Parathyroid adenoma (tissue), 2 donors: ENCODE results near the gene CCDC92.

Experiments used
- H2AFZ ChIP-seq: fragments of 300-600 bp; sonication (generic); one replicate; pipeline ENCODE4 v1.7.0; 2017; ENCODE audit warnings: antibody characterized with exemption, mild to moderate bottlenecking
- H3K27ac ChIP-seq: fragments of 300-600 bp; sonication (generic); one replicate; pipeline ENCODE4 v1.7.0; 2017
- H3K27me3 ChIP-seq: fragments of 300-600 bp; sonication (generic); one replicate; pipeline ENCODE4 v1.7.0; 2017; ENCODE audit warnings: low read length; ENCODE audit not compliant: control insufficient read depth, insufficient read depth
- H3K36me3 ChIP-seq: fragments of 300-600 bp; sonication (generic); one replicate; pipeline ENCODE4 v1.7.0; 2017; ENCODE audit warnings: low read length; ENCODE audit not compliant: control insufficient read depth, insufficient read depth
- H3K4me1 ChIP-seq: fragments of 300-600 bp; sonication (generic); one replicate; pipeline ENCODE4 v1.7.0; 2017; ENCODE audit warnings: control low read depth
- H3K4me2 ChIP-seq: fragments of 300-600 bp; sonication (generic); one replicate; pipeline ENCODE4 v1.7.0; 2017; ENCODE audit warnings: low read length
- H3K4me3 ChIP-seq: fragments of 300-600 bp; sonication (generic); one replicate; pipeline ENCODE4 v1.7.0; 2017; ENCODE audit warnings: low read depth, low read length
- H3K79me2 ChIP-seq: fragments of 300-600 bp; sonication (generic); one replicate; pipeline ENCODE4 v1.7.0; 2017; ENCODE audit warnings: control low read depth
- H3K9ac ChIP-seq: fragments of 300-600 bp; sonication (generic); one replicate; pipeline ENCODE4 v1.7.0; 2017; ENCODE audit warnings: mild to moderate bottlenecking
- H3K9me3 ChIP-seq: fragments of 300-600 bp; sonication (generic); one replicate; pipeline ENCODE4 v1.7.0; 2017; ENCODE audit warnings: low read length; ENCODE audit not compliant: control insufficient read depth
- CTCF ChIP-seq: fragments of 300-600 bp; sonication (generic); IDR thresholded peaks from one replicate; pipeline ENCODE4 v1.7.0; 2017; ENCODE audit warnings: antibody characterized with exemption, mild to moderate bottlenecking
- donor health status: primary hyperparathyroidism.

Gene CCDC92

GRCh38 chr12:123995023-123995748 lies 22.6 kb upstream of the CCDC92 start:
- Histone ChIP-seq H3K27me3 (no peaks in the 10 kb centered on the region), H3K4me3 (no peak overlapping the region), H3K27ac (no peak overlapping the region), H3K9ac (no peak overlapping the region), H2AFZ (no peak overlapping the region), H3K79me2 (peaks cover 52% of the 10 kb centered on the region), H3K36me3 (no peaks in the 10 kb centered on the region), H3K4me2 (no peak overlapping the region), H3K9me3 (no peaks in the 10 kb centered on the region), H3K4me1 (peaks cover 34% of the 10 kb centered on the region)
- no peak for TF ChIP-seq CTCF

DNA sequence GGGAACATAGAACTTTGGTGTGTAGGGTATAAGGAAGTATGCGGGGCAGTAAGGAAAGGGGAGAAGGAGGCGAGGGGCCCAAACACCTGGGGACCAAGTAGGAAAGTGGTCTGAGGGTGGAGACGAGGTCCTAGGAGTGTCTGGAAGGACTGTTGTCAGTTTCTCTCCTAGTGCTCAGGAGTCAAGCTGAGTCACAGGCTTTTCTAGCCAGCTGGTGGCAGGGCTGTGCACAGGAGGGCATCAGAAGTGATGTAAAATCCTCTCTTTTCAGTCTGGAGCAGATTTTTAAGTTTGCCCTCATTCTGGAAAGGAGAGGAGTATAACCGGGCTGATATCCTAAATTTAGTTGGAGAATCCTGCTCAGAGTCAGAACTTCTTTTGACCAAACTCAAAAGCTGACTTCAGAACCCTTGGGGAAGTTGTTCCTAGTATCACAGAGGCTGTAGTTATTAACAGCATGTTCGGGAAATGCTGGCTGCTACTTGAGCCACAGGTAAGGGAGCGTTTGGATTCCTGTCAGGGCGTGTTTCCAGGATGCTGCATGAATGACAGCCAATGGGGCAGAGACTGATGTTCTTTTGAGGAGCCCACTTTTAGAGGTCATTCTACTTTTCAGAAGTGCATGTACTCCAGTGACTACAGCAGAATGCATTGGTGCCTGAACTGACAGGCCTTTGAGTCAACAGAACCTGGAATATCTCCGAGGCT lies 19.6 kb upstream of the CCDC92 start:
- peak overlapping the region; percentile 26 for H3K4me2 ChIP-seq
- no peak for TF ChIP-seq CTCF
- no peaks in the 10 kb centered on the region for H3K9me3 ChIP-seq
- no peaks in the 10 kb centered on the region for H3K36me3 ChIP-seq
- peaks cover 34% of the 10 kb centered on the region for H3K4me1 ChIP-seq
- no peak overlapping the region for H3K4me3 ChIP-seq
- H3K9ac ChIP-seq, result no peak overlapping the region
- no peak overlapping the region for H2AFZ ChIP-seq
- H3K27ac ChIP-seq, result peak overlapping the region; percentile 62
- H3K27me3 ChIP-seq, result no peaks in the 10 kb centered on the region
- peaks cover 51% of the 10 kb centered on the region for H3K79me2 ChIP-seq

- Histone ChIP-seq H3K36me3 (no peaks in the 10 kb centered on the region), H3K79me2 (peaks cover 51% of the 10 kb centered on the region), H3K27ac (peak overlapping the region; percentile 62), H3K27me3 (no peaks in the 10 kb centered on the region), H3K4me2 (no peak overlapping the region), H3K4me1 (peaks cover 39% of the 10 kb centered on the region), H3K9me3 (no peaks in the 10 kb centered on the region), H2AFZ (no peak overlapping the region), H3K9ac (no peak overlapping the region), H3K4me3 (no peak overlapping the region)
- TF ChIP-seq CTCF, result no peak
Observed at GRCh38 chr12:123991372-123991951, 18.8 kb upstream of the CCDC92 start.

DNA sequence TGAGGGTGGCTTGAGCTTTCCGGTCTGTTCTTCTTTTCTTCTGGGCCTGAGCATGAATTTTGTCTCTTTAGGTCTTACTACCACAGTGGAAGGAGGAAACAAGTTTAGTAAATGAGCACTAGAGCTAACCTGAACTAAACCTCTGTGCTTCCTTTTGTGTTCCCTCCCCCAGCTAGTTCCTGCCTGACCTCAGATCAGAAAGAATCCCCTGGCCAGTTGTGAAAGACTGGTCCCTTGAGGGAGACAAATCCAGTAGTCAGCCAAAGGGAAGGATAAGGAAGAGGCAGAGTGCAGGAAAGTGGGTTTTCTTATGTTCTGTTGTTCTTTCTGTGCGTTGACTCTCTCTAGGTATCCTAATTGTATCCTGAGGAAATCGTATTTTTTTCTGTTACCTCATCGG lies 17.9 kb upstream of the CCDC92 start:
- H3K27me3 ChIP-seq, result no peaks in the 10 kb centered on the region
- H3K9ac ChIP-seq, result no peak overlapping the region
- peak overlapping the region; percentile 2 for H3K4me2 ChIP-seq
- no peak overlapping the region for H2AFZ ChIP-seq
- H3K4me3 ChIP-seq, result no peak overlapping the region
- H3K9me3 ChIP-seq, result no peaks in the 10 kb centered on the region
- peak overlapping the region; percentile 62 for H3K27ac ChIP-seq
- H3K4me1 ChIP-seq, result peaks cover 36% of the 10 kb centered on the region
- no peaks in the 10 kb centered on the region for H3K36me3 ChIP-seq
- H3K79me2 ChIP-seq, result peaks cover 42% of the 10 kb centered on the region
- no peak for TF ChIP-seq CTCF
